Naive thymus-derived CD8-positive, alpha-beta T cell (primary cell): ENCODE results near the gene GAREM1. TPM values are rescaled to one million over a fixed set of nuclear protein-coding genes. Genes with fewer than 3 reads are reported as not detected.
A peak's percentile ranks its signal among the peaks of the same experiment; 100 is the strongest.
"Not testable (repeated sequence)": the region's sequence is repeated elsewhere in the genome, so short reads cannot be mapped to it uniquely, and the experiment has no call there.

Source experiments
- ATAC-seq, 2 donors: fragments of 150-1000 bp; cut with Tn5 transposase in 1 of 2; sonication (Bioruptor Pico), chemical (Tn5 transposase) in 1 of 2; 1 replicate in 1 of 2; 2 replicates in 1 of 2; pipeline ENCODE4 v1.10.0; 2021; ENCODE audit warnings: mild to moderate bottlenecking in 2 of 2, moderate library complexity in 2 of 2
- POLR2A ChIA-PET: fragments of 350-600 bp; sonication (Branson Sonifier 250); formaldehyde crosslinking; loops from one replicate; lab custom pipeline; 2021; ENCODE audit warnings: antibody characterized with exemption; lab: Charles Lee
- DNase-seq, 10 donors: peaks; one replicate each; pipeline versions ENCODE4 v3.0.0 to v3.0.0-alpha.2; 2020 to 2022
- H3K27ac Mint-ChIP-seq, 10 donors: one replicate each; pipeline ENCODE4 v1.8.0; 2020 to 2022; ENCODE audit warnings: mild to moderate bottlenecking in 10 of 10, mixed read lengths in 10 of 10, moderate library complexity in 4 of 10, inconsistent platforms in 1 of 10
- H3K27me3 Mint-ChIP-seq, 5 donors: one replicate each; pipeline ENCODE4 v1.8.0; 2021 to 2022; ENCODE audit warnings: mixed read lengths in 5 of 5
- H3K36me3 Mint-ChIP-seq, 3 donors: one replicate each; pipeline ENCODE4 v1.8.0; 2020 to 2022; ENCODE audit warnings: mixed read lengths in 3 of 3, mild to moderate bottlenecking in 2 of 3, inconsistent platforms in 1 of 3
- H3K4me1 Mint-ChIP-seq, 4 donors: one replicate each; pipeline ENCODE4 v1.8.0; 2021 to 2022; ENCODE audit warnings: mixed read lengths in 4 of 4
- H3K4me3 Mint-ChIP-seq, 10 donors: one replicate each; pipeline ENCODE4 v1.8.0; 2020 to 2022; ENCODE audit warnings: mild to moderate bottlenecking in 10 of 10, mixed read lengths in 10 of 10, moderate library complexity in 6 of 10, inconsistent platforms in 1 of 10
- H3K9me3 Mint-ChIP-seq, 9 donors: one replicate each; pipeline ENCODE4 v1.8.0; 2020 to 2022; ENCODE audit warnings: mixed read lengths in 9 of 9, mild to moderate bottlenecking in 3 of 9, inconsistent platforms in 1 of 9, moderate library complexity in 1 of 9
- polyA plus RNA-seq, 3 donors: library from polyadenylated mRNA; unstranded; fragments of 300-500 nt; fragmentation: Illumina TruSeq; gene quantifications; one replicate each; pipeline ENCODE4 v1.2.3, GENCODE V29; 2021
- total RNA-seq, 8 experiments: library from RNA in 2 of 8; stranded (reverse) in 2 of 8; gene quantifications; one replicate each; pipeline ENCODE4 v1.2.3 and lab custom pipeline; 2021 to 2026

Gene GAREM1
- total and polyA plus RNA-seq, 5 experiments from 2014 or later, result 0.36 to 2.3 (median 0.78) TPM; not detected in 1

GRCh38 chr18:32301976-32302743, 168.5 kb downstream of the GAREM1 start:
- DNase-seq (no peak), ATAC-seq (no peak)
- Mint-ChIP-seq H3K36me3 (no peaks in the 10 kb centered on the region), H3K27ac (no peak overlapping the region), H3K4me1 (no peaks in the 10 kb centered on the region), H3K4me3 (no peak overlapping the region), H3K27me3 (peaks cover 11 to 16% (median 14%) of the 10 kb centered on the region in 5 donors), H3K9me3 (no peaks in the 10 kb centered on the region)
- POLR2A ChIA-PET, result no interaction called here

GRCh38 chr18:32301361-32301760, 169.3 kb downstream of the GAREM1 start:
- H3K36me3 Mint-ChIP-seq, result no peaks in the 10 kb centered on the region
- no peak for ATAC-seq
- POLR2A ChIA-PET, result interaction anchor here (0.6 kb wide), 1 partner anchor 15 kb away, joined by 3 read pairs; no protein-coding TSS in a partner anchor
- H3K4me1 Mint-ChIP-seq, result no peaks in the 10 kb centered on the region
- no peak for DNase-seq
- H3K27ac Mint-ChIP-seq, result no peak overlapping the region
- no peak overlapping the region for H3K4me3 Mint-ChIP-seq
- H3K27me3 Mint-ChIP-seq, result peaks cover 9 to 21% (median 14%) of the 10 kb centered on the region in 5 donors
- H3K9me3 Mint-ChIP-seq, result no peaks in the 10 kb centered on the region

GRCh38 chr18:32300914-32301313, 169.8 kb downstream of the GAREM1 start:
- ATAC-seq (no peak), DNase-seq (no peak)
- Mint-ChIP-seq H3K36me3 (no peaks in the 10 kb centered on the region), H3K4me3 (no peak overlapping the region), H3K27ac (no peak overlapping the region), H3K4me1 (no peaks in the 10 kb centered on the region), H3K27me3 (peaks cover 6 to 21% (median 10%) of the 10 kb centered on the region in 5 donors), H3K9me3 (no peaks in the 10 kb centered on the region)
- POLR2A ChIA-PET, result interaction anchor here (0.6 kb wide), 1 partner anchor 15 kb away, joined by 3 read pairs; no protein-coding TSS in a partner anchor

GRCh38 chr18:32299484-32299883, 171.2 kb downstream of the GAREM1 start:
- Mint-ChIP-seq H3K36me3 (no peaks in the 10 kb centered on the region), H3K9me3 (no peaks in the 10 kb centered on the region), H3K27ac (no peak overlapping the region), H3K4me3 (no peak overlapping the region), H3K27me3 (peaks cover 0 to 23% (median 9%) of the 10 kb centered on the region in 5 donors), H3K4me1 (no peaks in the 10 kb centered on the region)
- DNase-seq (no peak), ATAC-seq (no peak)
- POLR2A ChIA-PET, result no interaction called here

GRCh38 chr18:32298171-32298667, 172.5 kb downstream of the GAREM1 start:
- Mint-ChIP-seq H3K4me3 (no peak overlapping the region), H3K4me1 (no peaks in the 10 kb centered on the region), H3K36me3 (no peaks in the 10 kb centered on the region), H3K27ac (no peak overlapping the region), H3K27me3 (peaks cover 0 to 23% (median 6%) of the 10 kb centered on the region in 5 donors), H3K9me3 (no peaks in the 10 kb centered on the region)
- DNase-seq (no peak), ATAC-seq (no peak)
- POLR2A ChIA-PET, result no interaction called here

GRCh38 chr18:32297579-32298170, 173.0 kb downstream of the GAREM1 start:
- Mint-ChIP-seq H3K4me3 (no peak overlapping the region), H3K4me1 (no peaks in the 10 kb centered on the region), H3K9me3 (no peaks in the 10 kb centered on the region), H3K27ac (no peak overlapping the region), H3K36me3 (no peaks in the 10 kb centered on the region), H3K27me3 (peaks cover 0 to 24% (median 6%) of the 10 kb centered on the region in 5 donors)
- ATAC-seq (no peak), DNase-seq (no peak)
- POLR2A ChIA-PET, result no interaction called here

GRCh38 chr18:32296851-32297250, 173.8 kb downstream of the GAREM1 start:
- ATAC-seq (no peak), DNase-seq (no peak)
- Mint-ChIP-seq H3K9me3 (no peaks in the 10 kb centered on the region), H3K27me3 (peaks cover 0 to 24% (median 8%) of the 10 kb centered on the region in 5 donors), H3K27ac (no peak overlapping the region), H3K36me3 (no peaks in the 10 kb centered on the region), H3K4me3 (no peak overlapping the region), H3K4me1 (no peaks in the 10 kb centered on the region)
- POLR2A ChIA-PET, result no interaction called here

- Mint-ChIP-seq H3K4me3 (no peak overlapping the region), H3K27me3 (peaks cover 0 to 24% (median 8%) of the 10 kb centered on the region in 5 donors), H3K9me3 (peaks cover 0 to 3% (median 0%) of the 10 kb centered on the region in 9 donors), H3K27ac (no peak overlapping the region), H3K36me3 (no peaks in the 10 kb centered on the region), H3K4me1 (no peaks in the 10 kb centered on the region)
- ATAC-seq (no peak), DNase-seq (no peak)
- POLR2A ChIA-PET, result no interaction called here
Measured at GRCh38 chr18:32295604-32296003, 175.1 kb downstream of the GAREM1 start.

GRCh38 chr18:32293107-32293506, 177.6 kb downstream of the GAREM1 start:
- H3K4me3 Mint-ChIP-seq, result no peak overlapping the region
- DNase-seq, result no peak
- no peaks in the 10 kb centered on the region for H3K36me3 Mint-ChIP-seq
- H3K27ac Mint-ChIP-seq, result no peak overlapping the region
- peaks cover 0 to 17% (median 7%) of the 10 kb centered on the region in 5 donors for H3K27me3 Mint-ChIP-seq
- no peak for ATAC-seq
- POLR2A ChIA-PET, result interaction anchor here (0.6 kb wide), 1 partner anchor 22 kb away, joined by 3 read pairs; no protein-coding TSS in a partner anchor
- peaks cover 0 to 3% (median 0%) of the 10 kb centered on the region in 9 donors for H3K9me3 Mint-ChIP-seq
- H3K4me1 Mint-ChIP-seq, result no peaks in the 10 kb centered on the region

GRCh38 chr18:32291623-32292022, 179.1 kb downstream of the GAREM1 start:
- H3K27ac Mint-ChIP-seq, H3K4me3 Mint-ChIP-seq, DNase-seq, POLR2A ChIA-PET, H3K36me3 Mint-ChIP-seq, H3K9me3 Mint-ChIP-seq, ATAC-seq, H3K4me1 Mint-ChIP-seq: not testable (repeated sequence)
- H3K27me3 Mint-ChIP-seq, result peaks cover 3 to 10% (median 6%) of the 10 kb centered on the region in 5 donors

- DNase-seq (no peak), ATAC-seq (no peak)
- Mint-ChIP-seq H3K27ac (no peak overlapping the region), H3K36me3 (no peaks in the 10 kb centered on the region), H3K4me3 (no peak overlapping the region), H3K27me3 (peaks cover 6 to 14% (median 11%) of the 10 kb centered on the region in 5 donors), H3K4me1 (no peaks in the 10 kb centered on the region), H3K9me3 (peaks cover 0 to 3% (median 0%) of the 10 kb centered on the region in 9 donors)
- POLR2A ChIA-PET, result no interaction called here
Measured at GRCh38 chr18:32290810-32291209, 179.9 kb downstream of the GAREM1 start.

- Mint-ChIP-seq H3K4me1 (no peaks in the 10 kb centered on the region), H3K4me3 (no peak overlapping the region)
- POLR2A ChIA-PET, result no interaction called here
Measured at GRCh38 chr18:32289483-32290075, 181.1 kb downstream of the GAREM1 start.

GRCh38 chr18:32287873-32288272, 182.8 kb downstream of the GAREM1 start:
- Mint-ChIP-seq H3K27me3 (peaks cover 9 to 21% (median 15%) of the 10 kb centered on the region in 5 donors), H3K27ac (no peak overlapping the region), H3K36me3 (no peaks in the 10 kb centered on the region), H3K4me1 (no peaks in the 10 kb centered on the region), H3K9me3 (peaks cover 0 to 3% (median 0%) of the 10 kb centered on the region in 9 donors), H3K4me3 (no peak overlapping the region)
- no peak for DNase-seq
- POLR2A ChIA-PET, result no interaction called here
- no peak for ATAC-seq

More at GRCh38 chr18:32289483-32290075, 181.1 kb downstream of the GAREM1 start:
- H3K27me3 Mint-ChIP-seq, result peaks cover 9 to 21% (median 15%) of the 10 kb centered on the region in 5 donors
- H3K9me3 Mint-ChIP-seq, result peaks cover 0 to 3% (median 0%) of the 10 kb centered on the region in 9 donors
- no peak overlapping the region for H3K27ac Mint-ChIP-seq
- DNase-seq, result peak in 4 of 10 donors; percentile 6 to 36 (median 21)
- H3K36me3 Mint-ChIP-seq, result no peaks in the 10 kb centered on the region
- peak; percentile 39 to 54 for ATAC-seq
